ENCODE measurements around the gene ATOSA.

DNA sequence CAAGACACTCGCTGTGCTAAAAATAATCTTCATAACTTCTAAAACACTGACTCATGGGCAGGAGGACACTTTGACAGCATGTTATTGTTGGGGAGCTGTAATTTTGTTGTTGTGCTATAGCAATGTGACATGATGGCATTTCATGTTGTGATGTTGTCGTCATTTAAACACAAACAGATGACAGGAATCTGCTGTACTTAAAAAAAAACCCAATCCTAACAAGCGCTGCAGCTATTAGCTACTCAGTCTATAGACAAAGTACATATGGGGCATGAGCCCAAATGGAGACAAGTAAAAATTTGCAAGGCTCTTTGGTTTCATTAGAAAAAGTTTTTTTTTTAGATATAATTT is 828 bp upstream of the ATOSA start:
- TF ChIP-seq POLR2A (IDR thresholded peaks at IDR 0.05) (no peak), CTCF (IDR thresholded peaks at IDR 0.05) (no peak), POLR2AphosphoS5 (IDR thresholded peaks at IDR 0.05; ENCODE audit: insufficient read depth in 1 of 2, low read depth in 1 of 2) (no peak)
